Neural cell (in vitro differentiated cells): Measurements from ENCODE around the gene PGBD5. TPM values are rescaled to one million over a fixed set of nuclear protein-coding genes. Genes with fewer than 3 reads are reported as not detected.

Experiments used
- H2AFZ ChIP-seq: fragments of 200-600, 300-800 bp; sonication (generic), shearing (Covaris generic); 2 replicates; pipeline ENCODE4 v1.6.0; 2014; ENCODE audit warnings: low read depth, mild to moderate bottlenecking, antibody characterized with exemption, low read length, moderate library complexity
- H3F3A ChIP-seq: fragments of 200-600 bp; shearing (Covaris generic); 2 replicates; pipeline ENCODE4 v1.6.1; 2016; ENCODE audit warnings: mild to moderate bottlenecking, moderate library complexity, mixed read lengths, antibody characterized with exemption, low read length; ENCODE audit not compliant: insufficient read depth, poor library complexity, severe bottlenecking
- H3K27ac ChIP-seq: fragments of 200-600, 300-800 bp; sonication (generic), shearing (Covaris generic); 2 replicates; pipeline ENCODE4 v1.5.1; 2014; ENCODE audit warnings: mild to moderate bottlenecking, low read length, moderate library complexity
- H3K27me3 ChIP-seq: fragments of 300-800, 200-600 bp; sonication (generic), shearing (Covaris generic); 2 replicates; pipeline ENCODE4 v1.6.0; 2014; ENCODE audit warnings: mild to moderate bottlenecking, low read depth, low read length, moderate library complexity; ENCODE audit not compliant: insufficient read depth
- H3K36me3 ChIP-seq: fragments of 300-800, 200-600 bp; sonication (generic), shearing (Covaris generic); 2 replicates; pipeline ENCODE4 v1.5.1; 2014; ENCODE audit warnings: mild to moderate bottlenecking, antibody characterized with exemption, low read length, moderate library complexity; ENCODE audit not compliant: insufficient read depth
- H3K4me2 ChIP-seq: fragments of 300-800, 200-600 bp; sonication (generic), shearing (Covaris generic); 2 replicates; pipeline ENCODE4 v1.6.0; 2014; ENCODE audit warnings: mild to moderate bottlenecking, low read length
- H3K4me3 ChIP-seq: fragments of 300-800, 200-600 bp; sonication (generic), shearing (Covaris generic); 2 replicates; pipeline ENCODE4 v1.5.1; 2014; ENCODE audit warnings: mild to moderate bottlenecking, low read length, moderate library complexity
- H3K79me2 ChIP-seq: fragments of 200-600 bp; shearing (Covaris generic); replicated peaks from 2 replicates; pipeline ENCODE4 v1.6.0; 2014; ENCODE audit warnings: mild to moderate bottlenecking, low read length, moderate library complexity; ENCODE audit not compliant: insufficient read depth
- H3K9ac ChIP-seq: fragments of 300-800, 200-600 bp; sonication (generic), shearing (Covaris generic); 2 replicates; pipeline ENCODE4 v1.6.1; 2016; ENCODE audit warnings: mild to moderate bottlenecking, low read length, mixed read lengths
- H3K9me2 ChIP-seq: fragments of 200-600 bp; shearing (Covaris generic); 2 replicates; pipeline ENCODE4 v1.6.1; 2016; ENCODE audit warnings: mild to moderate bottlenecking, low read length, mixed read lengths; ENCODE audit not compliant: insufficient read depth
- H3K9me3 ChIP-seq: fragments of 200-600, 300-800 bp; sonication (generic), shearing (Covaris generic); 2 replicates; pipeline ENCODE4 v1.6.1; 2016; ENCODE audit warnings: mild to moderate bottlenecking, mixed run types, low read length, moderate library complexity, mixed read lengths
- H4K20me1 ChIP-seq: fragments of 200-600 bp; shearing (Covaris generic); 2 replicates; pipeline ENCODE4 v1.6.1; 2016; ENCODE audit warnings: mild to moderate bottlenecking, mixed run types; ENCODE audit not compliant: insufficient read depth
- CTCF ChIP-seq: fragments of 450-650 bp; IDR thresholded peaks from 2 replicates; pipeline ENCODE4 v1.5.1; 2014; ENCODE audit warnings: antibody characterized with exemption, mild to moderate bottlenecking, moderate library complexity; ENCODE audit not compliant: poor library complexity, severe bottlenecking
- EP300 ChIP-seq: fragments of 450-650 bp; conservative IDR thresholded peaks from 2 replicates; pipeline ENCODE4 v1.6.1; 2014; ENCODE audit warnings: antibody characterized with exemption, mild to moderate bottlenecking, moderate library complexity; ENCODE audit not compliant: poor library complexity, severe bottlenecking
- EZH2 ChIP-seq: fragments of 200-600, 300-800 bp; shearing (Covaris generic), sonication (generic); IDR thresholded peaks from 2 replicates; pipeline ENCODE4 v1.6.1; 2014; ENCODE audit warnings: antibody characterized with exemption, low read length, borderline replicate concordance, mild to moderate bottlenecking; ENCODE audit not compliant: insufficient read depth, poor library complexity, severe bottlenecking
- MXI1 ChIP-seq: fragments of 450-650 bp; conservative IDR thresholded peaks from 2 replicates; pipeline ENCODE4 v1.6.1; 2014; ENCODE audit warnings: antibody characterized with exemption, mild to moderate bottlenecking; ENCODE audit not compliant: poor library complexity, severe bottlenecking
- POLR2AphosphoS5 ChIP-seq: IDR thresholded peaks from 2 replicates; pipeline ENCODE4 v1.6.1; 2012
- RAD21 ChIP-seq: fragments of 450-650 bp; conservative IDR thresholded peaks from 2 replicates; pipeline ENCODE4 v1.6.1; 2014; ENCODE audit warnings: antibody characterized with exemption, mild to moderate bottlenecking, moderate library complexity
- REST ChIP-seq: IDR thresholded peaks from 2 replicates; pipeline ENCODE4 v1.6.1; 2012; ENCODE audit warnings: borderline replicate concordance
- SMC3 ChIP-seq: fragments of 450-650 bp; conservative IDR thresholded peaks from 2 replicates; pipeline ENCODE4 v1.6.1; 2014; ENCODE audit warnings: antibody characterized with exemption, mild to moderate bottlenecking, moderate library complexity; ENCODE audit not compliant: poor library complexity
- TAF1 ChIP-seq: IDR thresholded peaks from 2 replicates; pipeline ENCODE4 v1.6.1; 2012; ENCODE audit warnings: low read depth
- polyA plus RNA-seq: library from polyadenylated mRNA; depleted of rRNA; stranded (reverse); fragments of >200 nt; gene quantifications from 2 replicates; pipeline ENCODE4 v1.2.3, GENCODE V29; 2014

Gene PGBD5
- polyA plus RNA-seq, 1 donor from 2014 or later = 16.3 TPM

GRCh38 chr1:230403442-230403841 lies 22.7 kb downstream of the PGBD5 start:
- TF ChIP-seq REST (no peak), CTCF (no peak), MXI1 (no peak), EP300 (no peak), RAD21 (no peak), POLR2AphosphoS5 (no peak), EZH2 (no peak), SMC3 (no peak), TAF1 (no peak)
- Histone ChIP-seq H3F3A (peaks cover 4% of the 10 kb centered on the region), H3K27ac (no peak overlapping the region), H3K79me2 (peaks cover under 1% of the 10 kb centered on the region), H3K9me3 (no peaks in the 10 kb centered on the region), H2AFZ (no peak overlapping the region), H3K36me3 (no peaks in the 10 kb centered on the region), H3K27me3 (no peaks in the 10 kb centered on the region), H3K4me3 (no peak overlapping the region), H4K20me1 (no peaks in the 10 kb centered on the region), H3K4me2 (no peak overlapping the region), H3K9ac (no peak overlapping the region), H3K9me2 (no peaks in the 10 kb centered on the region)

GRCh38 chr1:230401763-230402294 lies 24.3 kb downstream of the PGBD5 start:
- H3K36me3 ChIP-seq = no peaks in the 10 kb centered on the region
- H3K9me3 ChIP-seq = no peaks in the 10 kb centered on the region
- no peak overlapping the region for H3K4me2 ChIP-seq
- H4K20me1 ChIP-seq = no peaks in the 10 kb centered on the region
- no peaks in the 10 kb centered on the region for H3K27me3 ChIP-seq
- H3K79me2 ChIP-seq = no peaks in the 10 kb centered on the region
- no peak overlapping the region for H3K4me3 ChIP-seq
- no peak overlapping the region for H3K27ac ChIP-seq
- H3K9me2 ChIP-seq = no peaks in the 10 kb centered on the region
- no peaks in the 10 kb centered on the region for H3F3A ChIP-seq
- TF ChIP-seq MXI1 (no peak), CTCF (no peak), TAF1 (no peak), EP300 (no peak), SMC3 (no peak), RAD21 (no peak), POLR2AphosphoS5 (no peak), REST (no peak), EZH2 (no peak)
- no peak overlapping the region for H3K9ac ChIP-seq
- H2AFZ ChIP-seq = no peak overlapping the region
